HEK293 (cell line): ENCODE results near the gene PHKG1.
A peak's percentile ranks its signal among the peaks of the same experiment; 100 is the strongest.

Experiments
- CTCF ChIA-PET: fragments of 350-600 bp; formaldehyde crosslinking; extraction: SDS; loops from one replicate; lab custom pipeline; 2021; ENCODE audit warnings: antibody characterized with exemption; lab: Yijun Ruan, JAX
- POLR2A ChIA-PET: fragments of 300-600 bp; formaldehyde crosslinking; extraction: SDS; loops from one replicate; lab custom pipeline; 2020; ENCODE audit warnings: antibody characterized with exemption, inconsistent platforms; lab: Yijun Ruan, JAX
- H3K27ac ChIP-seq: fragments of 200-500 bp; sonication (Bioruptor generic); 2 replicates; pipeline ENCODE4 v1.5.1; 2014; ENCODE audit warnings: low read depth, low read length, control low read depth, inconsistent platforms; ENCODE audit errors: extremely low read depth
- H3K36me3 ChIP-seq, 2 experiments: fragments of 200-500 bp in 1 of 2; sonication (Bioruptor generic) in 1 of 2; 1 replicate in 1 of 2; 2 replicates in 1 of 2; pipeline ENCODE4 v1.5.1; 2014 to 2017; ENCODE audit warnings: inconsistent platforms in 2 of 2, low read length in 2 of 2; ENCODE audit not compliant: control insufficient read depth in 2 of 2, insufficient read depth in 1 of 2
- H3K4me1 ChIP-seq: fragments of 200-500 bp; sonication (Bioruptor generic); 2 replicates; pipeline ENCODE4 v1.5.1; 2014; ENCODE audit warnings: mild to moderate bottlenecking, low read length, inconsistent platforms; ENCODE audit not compliant: control insufficient read depth, insufficient read depth
- H3K4me3 ChIP-seq: 2 replicates; pipeline ENCODE4 v1.5.1; 2011; ENCODE audit warnings: low read depth, mild to moderate bottlenecking, control low read depth, low read length, moderate library complexity
- H3K9me3 ChIP-seq: fragments of 200-500 bp; sonication (Bioruptor generic); 2 replicates; pipeline ENCODE4 v1.5.1; 2014; ENCODE audit warnings: low read depth, low read length, inconsistent platforms; ENCODE audit not compliant: control insufficient read depth, insufficient read depth
- HOXD13 ChIP-seq: sonication (generic); formaldehyde crosslinking; IDR thresholded peaks from 2 replicates; pipeline ENCODE4 v1.8.0; 2022; ENCODE audit warnings: missing genetic modification reagents, borderline replicate concordance
- KLF10 ChIP-seq: fragments of 450-650 bp; IDR thresholded peaks from 2 replicates; pipeline ENCODE4 v1.5.1; 2018; ENCODE audit warnings: missing biosample characterization, mild to moderate bottlenecking, missing genetic modification characterization
- MYNN ChIP-seq: fragments of 450-650 bp; formaldehyde crosslinking; IDR thresholded peaks from 2 replicates; pipeline ENCODE4 v1.5.1; 2016; ENCODE audit warnings: missing biosample characterization, missing genetic modification characterization, borderline replicate concordance
- OSR2 ChIP-seq: fragments of 450-650 bp; formaldehyde crosslinking; IDR thresholded peaks from 2 replicates; pipeline ENCODE4 v1.5.1; 2016; ENCODE audit warnings: missing biosample characterization, missing genetic modification characterization
- PRDM1 ChIP-seq: fragments of 450-650 bp; formaldehyde crosslinking; IDR thresholded peaks from 2 replicates; pipeline ENCODE4; 2016; ENCODE audit warnings: missing biosample characterization, missing genetic modification characterization
- REPIN1 ChIP-seq: fragments of 450-650 bp; formaldehyde crosslinking; IDR thresholded peaks from 2 replicates; pipeline ENCODE4 v1.5.1; 2017; ENCODE audit warnings: missing biosample characterization, missing genetic modification characterization, low read depth
- REST ChIP-seq: fragments of 450-650 bp; formaldehyde crosslinking; IDR thresholded peaks from 2 replicates; pipeline ENCODE4 v1.5.1; 2016; ENCODE audit warnings: missing biosample characterization, missing genetic modification characterization
- WT1 ChIP-seq: fragments of 450-650 bp; formaldehyde crosslinking; IDR thresholded peaks from 2 replicates; pipeline ENCODE4 v1.5.1; 2016; ENCODE audit warnings: missing biosample characterization, missing genetic modification characterization
- ZNF114 ChIP-seq: fragments of 450-650 bp; formaldehyde crosslinking; IDR thresholded peaks from 2 replicates; pipeline ENCODE4 v1.5.0; 2017; ENCODE audit warnings: missing biosample characterization, missing genetic modification characterization
- ZNF324 ChIP-seq: fragments of 450-650 bp; formaldehyde crosslinking; IDR thresholded peaks from 2 replicates; pipeline ENCODE4 v1.5.1; 2016; ENCODE audit warnings: missing biosample characterization, missing genetic modification characterization
- ZNF350 ChIP-seq: fragments of 450-650 bp; formaldehyde crosslinking; IDR thresholded peaks from 2 replicates; pipeline ENCODE4 v1.5.0; 2017; ENCODE audit warnings: missing biosample characterization, mild to moderate bottlenecking, missing genetic modification characterization
- ZNF366 ChIP-seq: fragments of 450-650 bp; formaldehyde crosslinking; conservative IDR thresholded peaks from 2 replicates; pipeline ENCODE4 v1.5.1; 2016; ENCODE audit warnings: missing biosample characterization, missing genetic modification characterization
- ZNF561 ChIP-seq: fragments of 450-650 bp; IDR thresholded peaks from 2 replicates; pipeline ENCODE4 v1.5.1; 2018; ENCODE audit warnings: missing biosample characterization, missing genetic modification characterization, borderline replicate concordance
- ZNF600 ChIP-seq: fragments of 450-650 bp; formaldehyde crosslinking; IDR thresholded peaks from 2 replicates; pipeline ENCODE4 v1.5.1; 2016; ENCODE audit warnings: missing biosample characterization, missing genetic modification characterization
- ZSCAN18 ChIP-seq: fragments of 450-650 bp; formaldehyde crosslinking; IDR thresholded peaks from 2 replicates; pipeline ENCODE4 v1.5.1; 2016; ENCODE audit warnings: missing biosample characterization, missing genetic modification characterization

PHKG1 gene

GRCh38 chr7:56063882-56064625 lies 28.7 kb downstream of the PHKG1 start, which contains the start of gene SUMF2 (continued):
- TF ChIP-seq REST (tag by site-specific recombination): no peak

GRCh38 chr7:56063500-56063881 lies 29.3 kb downstream of the PHKG1 start:
- TF ChIP-seq KLF10 (tag by site-specific recombination): peak; percentile 65; the same call in 1 of the 2 replicates
- TF ChIP-seq OSR2 (tag by site-specific recombination): 0 out of 2 replicates have a peak, but pooled peaks have one; percentile 24
- no peak for TF ChIP-seq WT1 (tag by site-specific recombination)
- no peak for TF ChIP-seq ZNF324 (tag by site-specific recombination)
- TF ChIP-seq ZNF114 (tag by site-specific recombination): no peak
- no peak for TF ChIP-seq ZSCAN18 (tag by site-specific recombination)
- TF ChIP-seq REST (tag by site-specific recombination): no peak
- peak; percentile 21; the same call in 1 of the 2 replicates for TF ChIP-seq ZNF366 (tag by site-specific recombination)
- TF ChIP-seq REPIN1 (tag by site-specific recombination): no peak
- no peak for TF ChIP-seq PRDM1 (tag by site-specific recombination)
- no peak for TF ChIP-seq ZNF561 (tag by site-specific recombination)
- TF ChIP-seq ZNF350: no peak
- no peak for TF ChIP-seq ZNF600 (tag by site-specific recombination)
- TF ChIP-seq MYNN (tag by site-specific recombination): no peak
- no peak for TF ChIP-seq HOXD13 (CRISPR knock-in tag)
- H3K27ac ChIP-seq: peak overlapping the region; percentile 76
- H3K9me3 ChIP-seq: no peaks in the 10 kb centered on the region
- H3K4me1 ChIP-seq: peaks cover 11% of the 10 kb centered on the region
- ChIA-PET POLR2A (interaction anchor here (1.0 to 5.2 kb wide), 5 partner anchors 11 to 36 kb away, joined by 3 to 70 read pairs (median 17); partner anchors contain the start of genes CCT6A and PSPH), CTCF (interaction anchor here (0.6 kb wide), 2 partner anchors 11 to 553 kb away, joined by 3 read pairs; no protein-coding TSS in a partner anchor)
- peaks cover 51 to 52% of the 10 kb centered on the region in 2 experiments for H3K36me3 ChIP-seq
- H3K4me3 ChIP-seq: no peak overlapping the region
